ENCODE measurements around the gene WDFY4. TPM values are rescaled to one million over a fixed set of nuclear protein-coding genes. Genes with fewer than 3 reads are reported as not detected.

Gene WDFY4
- polyA plus RNA-seq, 1 donor from 2014 or later: not detected

- Histone ChIP-seq H3K27me3 (ENCODE audit: insufficient read depth, low read depth, low read length) (no peaks in the 10 kb centered on the region), H3K36me3 (ENCODE audit: insufficient read depth, low read length) (no peaks in the 10 kb centered on the region), H3K9ac (ENCODE audit: low read length) (no peak overlapping the region), H4K20me1 (ENCODE audit: insufficient read depth) (no peaks in the 10 kb centered on the region), H2AFZ (ENCODE audit: low read depth, low read length) (no peak overlapping the region), H3K9me3 (ENCODE audit: low read length) (no peaks in the 10 kb centered on the region), H3K27ac (ENCODE audit: low read length) (no peak overlapping the region), H3F3A (ENCODE audit: insufficient read depth, low read length, poor library complexity, severe bottlenecking) (no peaks in the 10 kb centered on the region), H3K4me2 (ENCODE audit: low read length) (no peak overlapping the region), H3K79me2 (replicated peaks; ENCODE audit: insufficient read depth, low read length) (no peaks in the 10 kb centered on the region), H3K9me2 (ENCODE audit: insufficient read depth, low read length) (no peaks in the 10 kb centered on the region), H3K4me3 (ENCODE audit: low read length) (no peak overlapping the region)
- no peak for TF ChIP-seq SMC3 (conservative IDR thresholded peaks at IDR 0.05; ENCODE audit: poor library complexity)
These were observed 89.9 kb downstream of the WDFY4 start for GRCh38 chr10:48774416-48775205.

- H3F3A ChIP-seq (ENCODE audit: insufficient read depth, low read length, poor library complexity, severe bottlenecking): no peaks in the 10 kb centered on the region
- H3K27me3 ChIP-seq (ENCODE audit: insufficient read depth, low read depth, low read length): no peaks in the 10 kb centered on the region
- TF ChIP-seq REST (IDR thresholded peaks at IDR 0.05; ENCODE audit: borderline replicate concordance): no peak
- TF ChIP-seq MXI1 (conservative IDR thresholded peaks at IDR 0.05; ENCODE audit: poor library complexity, severe bottlenecking): no peak
- no peak for TF ChIP-seq RAD21 (conservative IDR thresholded peaks at IDR 0.05)
- TF ChIP-seq EP300 (conservative IDR thresholded peaks at IDR 0.05; ENCODE audit: poor library complexity, severe bottlenecking): no peak
- TF ChIP-seq CTCF (IDR thresholded peaks at IDR 0.05; ENCODE audit: poor library complexity, severe bottlenecking): no peak
- H3K9ac ChIP-seq (ENCODE audit: low read length): no peak overlapping the region
- no peak overlapping the region for H3K4me3 ChIP-seq (ENCODE audit: low read length)
- no peak overlapping the region for H3K27ac ChIP-seq (ENCODE audit: low read length)
- H3K9me3 ChIP-seq (ENCODE audit: low read length): no peaks in the 10 kb centered on the region
- no peaks in the 10 kb centered on the region for H3K36me3 ChIP-seq (ENCODE audit: insufficient read depth, low read length)
- no peak overlapping the region for H2AFZ ChIP-seq (ENCODE audit: low read depth, low read length)
- no peaks in the 10 kb centered on the region for H4K20me1 ChIP-seq (ENCODE audit: insufficient read depth)
- H3K79me2 ChIP-seq (replicated peaks; ENCODE audit: insufficient read depth, low read length): no peaks in the 10 kb centered on the region
- no peak overlapping the region for H3K4me2 ChIP-seq (ENCODE audit: low read length)
- H3K9me2 ChIP-seq (ENCODE audit: insufficient read depth, low read length): no peaks in the 10 kb centered on the region
These were observed 90.5 kb downstream of the WDFY4 start for GRCh38 chr10:48775206-48775517.

GRCh38 chr10:48776005-48776522 is 91.4 kb downstream of the WDFY4 start:
- Histone ChIP-seq H3K27ac (ENCODE audit: low read length) (no peak overlapping the region), H3K4me3 (ENCODE audit: low read length) (no peak overlapping the region), H3K4me2 (ENCODE audit: low read length) (no peak overlapping the region), H3K9me2 (ENCODE audit: insufficient read depth, low read length) (no peaks in the 10 kb centered on the region), H3F3A (ENCODE audit: insufficient read depth, low read length, poor library complexity, severe bottlenecking) (no peaks in the 10 kb centered on the region), H4K20me1 (ENCODE audit: insufficient read depth) (no peaks in the 10 kb centered on the region), H3K9me3 (ENCODE audit: low read length) (no peaks in the 10 kb centered on the region), H2AFZ (ENCODE audit: low read depth, low read length) (no peak overlapping the region), H3K79me2 (replicated peaks; ENCODE audit: insufficient read depth, low read length) (no peaks in the 10 kb centered on the region), H3K9ac (ENCODE audit: low read length) (no peak overlapping the region), H3K27me3 (ENCODE audit: insufficient read depth, low read depth, low read length) (no peaks in the 10 kb centered on the region), H3K36me3 (ENCODE audit: insufficient read depth, low read length) (no peaks in the 10 kb centered on the region)
- TF ChIP-seq EP300 (conservative IDR thresholded peaks at IDR 0.05; ENCODE audit: poor library complexity, severe bottlenecking) (no peak), REST (IDR thresholded peaks at IDR 0.05; ENCODE audit: borderline replicate concordance) (no peak), TAF1 (IDR thresholded peaks at IDR 0.05; ENCODE audit: low read depth) (no peak), SMC3 (conservative IDR thresholded peaks at IDR 0.05; ENCODE audit: poor library complexity) (no peak), POLR2AphosphoS5 (IDR thresholded peaks at IDR 0.05) (no peak), EZH2 (IDR thresholded peaks at IDR 0.05; ENCODE audit: borderline replicate concordance, insufficient read depth, low read length, poor library complexity, severe bottlenecking) (no peak), CTCF (IDR thresholded peaks at IDR 0.05; ENCODE audit: poor library complexity, severe bottlenecking) (no peak), MXI1 (conservative IDR thresholded peaks at IDR 0.05; ENCODE audit: poor library complexity, severe bottlenecking) (no peak), RAD21 (conservative IDR thresholded peaks at IDR 0.05) (no peak)
